ENCODE results near the gene SRF. TPM values are rescaled to one million over a fixed set of nuclear protein-coding genes. Genes with fewer than 3 reads are reported as not detected.

Gene SRF
- total RNA-seq, 2 donors from 2014 or later = 59.4 to 116 TPM

DNA sequence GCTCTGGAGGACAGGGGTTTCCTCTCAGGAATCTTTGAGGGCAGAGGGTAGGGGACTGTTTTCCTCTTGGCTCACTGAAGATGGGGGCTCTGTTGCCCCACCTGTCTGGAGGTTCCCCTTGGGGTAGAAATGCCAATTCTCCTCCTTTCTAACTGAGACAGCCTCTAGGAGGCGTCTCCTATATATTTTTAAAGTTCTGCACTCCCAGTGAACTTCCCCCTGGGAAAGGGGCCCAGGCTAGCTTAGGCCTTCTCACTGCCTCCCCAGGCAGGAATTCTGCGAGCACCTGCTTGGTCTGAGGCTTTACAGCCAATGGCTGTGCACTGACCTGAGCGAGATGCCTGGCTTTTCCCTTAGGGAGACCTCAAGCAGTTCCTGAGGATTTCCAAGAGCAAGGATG, 24.8 kb upstream of the SRF start:
- TF ChIP-seq, protein P1, sequence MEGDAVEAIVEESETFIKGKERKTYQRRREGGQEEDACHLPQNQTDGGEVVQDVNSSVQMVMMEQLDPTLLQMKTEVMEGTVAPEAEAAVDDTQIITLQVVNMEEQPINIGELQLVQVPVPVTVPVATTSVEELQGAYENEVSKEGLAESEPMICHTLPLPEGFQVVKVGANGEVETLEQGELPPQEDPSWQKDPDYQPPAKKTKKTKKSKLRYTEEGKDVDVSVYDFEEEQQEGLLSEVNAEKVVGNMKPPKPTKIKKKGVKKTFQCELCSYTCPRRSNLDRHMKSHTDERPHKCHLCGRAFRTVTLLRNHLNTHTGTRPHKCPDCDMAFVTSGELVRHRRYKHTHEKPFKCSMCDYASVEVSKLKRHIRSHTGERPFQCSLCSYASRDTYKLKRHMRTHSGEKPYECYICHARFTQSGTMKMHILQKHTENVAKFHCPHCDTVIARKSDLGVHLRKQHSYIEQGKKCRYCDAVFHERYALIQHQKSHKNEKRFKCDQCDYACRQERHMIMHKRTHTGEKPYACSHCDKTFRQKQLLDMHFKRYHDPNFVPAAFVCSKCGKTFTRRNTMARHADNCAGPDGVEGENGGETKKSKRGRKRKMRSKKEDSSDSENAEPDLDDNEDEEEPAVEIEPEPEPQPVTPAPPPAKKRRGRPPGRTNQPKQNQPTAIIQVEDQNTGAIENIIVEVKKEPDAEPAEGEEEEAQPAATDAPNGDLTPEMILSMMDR (IDR thresholded peaks at IDR 0.05) = no peak
- H3K4me1 ChIP-seq = peaks cover 0 to 14% of the 10 kb centered on the region in 2 donors
- H3K36me3 ChIP-seq = no peaks in the 10 kb centered on the region
- H3K27ac ChIP-seq = no peak overlapping the region
- no peaks in the 10 kb centered on the region for H3K9me3 ChIP-seq
- no peak for DNase-seq (ENCODE audit: low spot score)
- H3K27me3 ChIP-seq = no peaks in the 10 kb centered on the region
- no peak overlapping the region for H3K4me3 ChIP-seq

DNA sequence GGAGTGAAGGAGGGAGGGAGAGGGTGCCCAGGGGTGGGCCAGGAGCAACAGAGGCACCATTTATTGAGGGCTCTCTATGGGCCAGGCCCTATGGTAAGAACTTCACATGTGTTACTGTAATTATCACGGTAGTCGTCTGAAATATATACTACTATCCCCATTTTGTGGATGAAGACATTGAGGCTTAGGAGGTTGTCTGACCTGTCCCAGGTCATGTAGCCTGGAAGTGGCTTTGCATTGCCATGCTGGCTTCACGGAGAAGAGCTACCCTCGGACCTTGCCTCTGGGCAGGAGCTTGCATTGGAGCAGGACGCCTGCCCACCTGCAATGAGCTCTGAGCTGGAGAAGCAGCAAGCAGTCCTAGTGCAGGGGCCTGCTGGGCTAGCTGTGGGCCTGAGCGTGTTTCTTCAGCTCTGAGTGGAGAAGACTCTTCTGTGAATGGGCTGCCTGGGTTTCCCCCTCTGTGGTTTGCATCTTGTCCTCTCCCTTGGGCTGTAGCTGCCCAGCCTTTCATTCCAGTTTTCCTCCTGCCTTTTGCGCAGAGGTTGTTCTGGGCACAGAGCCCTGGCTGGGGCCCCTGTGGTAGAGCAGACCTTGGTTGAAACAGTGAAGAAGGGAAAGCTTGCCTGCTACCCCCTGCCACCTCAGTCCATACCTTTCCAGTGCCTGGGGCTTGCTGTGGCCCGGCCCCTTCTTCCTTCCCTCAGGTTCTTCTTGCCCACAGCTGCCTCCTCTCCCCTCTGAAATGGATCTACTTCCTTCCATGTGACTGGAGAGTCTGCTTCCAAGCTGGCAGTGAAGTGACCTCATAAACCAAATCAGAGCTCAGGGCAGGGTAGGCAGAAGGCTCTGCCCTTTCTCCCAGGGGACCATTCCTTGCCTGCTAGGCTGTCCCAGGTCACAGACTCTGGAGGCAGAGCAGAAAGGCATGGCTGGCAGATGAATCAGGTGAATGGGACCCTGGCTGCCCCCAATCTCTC, 24.1 kb upstream of the SRF start:
- Histone ChIP-seq H3K4me1 (peaks cover 0 to 14% of the 10 kb centered on the region in 2 donors), H3K36me3 (no peaks in the 10 kb centered on the region), H3K4me3 (no peak overlapping the region), H3K9me3 (no peaks in the 10 kb centered on the region), H3K27me3 (no peaks in the 10 kb centered on the region), H3K27ac (no peak overlapping the region)
- TF ChIP-seq, protein P1 (IDR thresholded peaks at IDR 0.05) = no peak
- DNase-seq (ENCODE audit: low spot score) = no peak

DNA sequence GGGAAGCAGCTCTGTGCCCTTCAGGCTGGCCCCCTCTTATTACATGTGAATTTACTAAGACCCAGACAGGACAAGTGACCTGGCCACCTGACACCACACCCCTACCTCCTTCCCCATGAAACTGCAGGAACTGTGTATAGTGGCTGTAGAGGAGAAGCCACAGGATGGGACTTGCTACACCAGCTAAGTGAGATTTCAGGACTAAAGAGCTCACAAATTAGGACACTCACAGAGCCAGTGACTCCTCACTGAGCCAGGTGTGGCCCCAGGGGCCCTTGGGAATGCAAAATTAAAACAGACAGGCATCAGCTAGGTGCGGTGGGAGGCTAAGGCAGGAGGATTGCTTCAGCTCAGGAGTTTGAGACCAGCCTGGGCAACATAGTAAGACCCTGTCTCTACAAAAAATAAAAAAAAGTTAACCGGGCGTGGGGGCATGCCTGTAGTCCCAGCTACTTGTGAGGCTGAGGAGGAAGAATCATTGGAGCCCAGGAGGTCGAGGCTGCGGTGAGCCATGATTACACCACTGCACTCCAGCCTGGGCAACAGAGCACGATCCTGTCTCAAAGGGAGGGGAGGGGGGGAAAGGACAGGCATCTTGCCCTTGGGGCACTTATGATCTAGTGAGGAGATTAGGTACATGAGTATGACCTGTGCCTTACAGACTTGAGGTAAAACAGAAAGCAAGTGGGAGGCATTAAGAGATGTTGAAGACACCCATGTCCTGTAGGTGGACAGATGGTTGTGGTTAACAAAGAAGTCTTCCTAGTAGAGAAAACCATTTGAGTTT, 23.2 kb upstream of the SRF start:
- Histone ChIP-seq H3K4me3 (no peak overlapping the region), H3K4me1 (peaks cover 0 to 11% of the 10 kb centered on the region in 2 donors), H3K36me3 (no peaks in the 10 kb centered on the region), H3K27ac (no peak overlapping the region), H3K27me3 (no peaks in the 10 kb centered on the region), H3K9me3 (no peaks in the 10 kb centered on the region)
- DNase-seq (ENCODE audit: low spot score) = no peak
- TF ChIP-seq, protein P1 (IDR thresholded peaks at IDR 0.05) = no peak

- TF ChIP-seq, protein P1 (IDR thresholded peaks at IDR 0.05) = no peak
- no peaks in the 10 kb centered on the region for H3K36me3 ChIP-seq
- H3K27ac ChIP-seq = no peak overlapping the region
- no peaks in the 10 kb centered on the region for H3K9me3 ChIP-seq
- no peaks in the 10 kb centered on the region for H3K27me3 ChIP-seq
- H3K4me1 ChIP-seq = no peaks in the 10 kb centered on the region
- H3K4me3 ChIP-seq = no peak overlapping the region
- DNase-seq (ENCODE audit: low spot score) = no peak
Observed at GRCh38 chr6:43149265-43149664, 21.8 kb upstream of the SRF start.

DNA sequence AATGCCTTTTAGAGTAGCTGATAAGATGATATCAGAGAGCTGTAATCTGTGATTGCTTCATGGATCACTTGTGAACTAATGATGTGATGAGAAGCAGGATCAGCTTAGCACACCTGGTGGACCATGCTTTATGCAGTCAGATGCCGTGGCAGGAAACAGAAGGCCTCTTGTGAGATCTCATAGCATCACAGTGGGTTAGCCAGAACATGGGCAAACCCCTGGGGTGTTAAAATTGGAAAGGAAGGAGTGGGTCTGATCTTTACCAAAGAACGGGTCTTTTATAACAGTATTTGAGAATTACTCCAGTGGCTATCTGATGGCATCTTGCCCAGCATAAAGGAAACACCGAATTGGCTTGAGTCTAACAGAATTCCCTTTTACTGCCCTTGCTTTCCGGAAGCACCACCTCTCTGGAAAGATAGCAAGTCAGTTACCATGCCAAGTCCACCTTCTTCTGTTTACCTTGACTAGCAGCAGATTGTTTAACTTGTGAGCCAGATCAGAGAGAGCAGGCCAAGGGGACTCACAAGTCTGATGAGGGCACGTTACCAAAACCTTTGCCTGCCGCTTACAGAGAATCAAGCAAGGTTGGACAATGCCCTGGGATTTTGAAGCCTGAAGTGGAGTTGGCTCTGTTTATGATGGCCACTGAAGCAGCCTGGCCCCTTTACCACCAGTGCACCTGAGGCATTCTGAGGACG, 20.9 kb upstream of the SRF start:
- TF ChIP-seq, protein P1 (IDR thresholded peaks at IDR 0.05) = no peak
- Histone ChIP-seq H3K36me3 (no peaks in the 10 kb centered on the region), H3K9me3 (no peaks in the 10 kb centered on the region), H3K4me1 (no peaks in the 10 kb centered on the region), H3K4me3 (no peak overlapping the region), H3K27ac (no peak overlapping the region), H3K27me3 (no peaks in the 10 kb centered on the region)
- DNase-seq (ENCODE audit: low spot score) = no peak

Data from right atrium auricular region (tissue), 2 donors.